Spleen (tissue), 11 donors: ENCODE measurements around the gene CYP1A1. TPM values are rescaled to one million over a fixed set of nuclear protein-coding genes. Genes with fewer than 3 reads are reported as not detected.

ENCODE experiments used
- DNase-seq: peaks from one replicate; pipeline ENCODE4 v3.0.0-alpha.2; 2020
- H3K27ac ChIP-seq, 8 donors: fragments of 200-600 bp; sonication (generic) in 7 of 8; 1 replicate in 4 of 8; 2 replicates in 4 of 8; pipeline versions ENCODE4 v1.5.0 to v1.8.0; 2016 to 2021; ENCODE audit warnings: inconsistent platforms in 4 of 8, mild to moderate bottlenecking in 4 of 8, moderate library complexity in 1 of 8
- H3K27me3 ChIP-seq, 7 donors: fragments of 200-600 bp; sonication (generic) in 6 of 7; replicated peaks in 1 of 7; 1 replicate in 4 of 7; 2 replicates in 3 of 7; pipeline versions ENCODE4 v1.5.0 to v1.8.0; 2016 to 2021; ENCODE audit warnings: inconsistent platforms in 3 of 7, mild to moderate bottlenecking in 1 of 7
- H3K36me3 ChIP-seq, 6 donors: fragments of 200-600 bp; sonication (generic) in 5 of 6; 1 replicate in 4 of 6; 2 replicates in 2 of 6; pipeline versions ENCODE4 v1.5.0 to v1.8.0; 2016 to 2021; ENCODE audit warnings: inconsistent platforms in 2 of 6
- H3K4me1 ChIP-seq, 6 donors: fragments of 200-600 bp; sonication (generic) in 5 of 6; 1 replicate in 3 of 6; 2 replicates in 3 of 6; pipeline versions ENCODE4 v1.5.0 to v1.8.0; 2016 to 2021; ENCODE audit warnings: inconsistent platforms in 3 of 6
- H3K4me3 ChIP-seq, 8 donors: fragments of 200-600 bp; sonication (generic) in 7 of 8; 1 replicate in 4 of 8; 2 replicates in 4 of 8; pipeline versions ENCODE4 v1.5.0 to v1.8.0; 2016 to 2021; ENCODE audit warnings: inconsistent platforms in 4 of 8, mild to moderate bottlenecking in 4 of 8, moderate library complexity in 2 of 8
- H3K9me3 ChIP-seq, 8 donors: fragments of 200-600 bp; sonication (generic) in 7 of 8; 1 replicate in 4 of 8; 2 replicates in 4 of 8; pipeline versions ENCODE4 v1.5.0 to v1.8.0; 2016 to 2021; ENCODE audit warnings: inconsistent platforms in 4 of 8
- CTCF ChIP-seq, 11 experiments: fragments of 200-600 bp in 7 of 11; fragments of 450-650 bp in 4 of 11; sonication (generic) in 4 of 11; IDR thresholded peaks in 8 of 11; conservative IDR thresholded peaks in 3 of 11; 1 replicate in 7 of 11; 2 replicates in 4 of 11; pipeline versions ENCODE4 v1.4.0 to v1.8.0; 2016 to 2021; ENCODE audit warnings: antibody characterized with exemption in 11 of 11, inconsistent platforms in 4 of 11, mild to moderate bottlenecking in 1 of 11
- POLR2A ChIP-seq, 3 donors: fragments of 450-650 bp; IDR thresholded peaks; one replicate each; pipeline ENCODE4 v1.5.1; 2017; ENCODE audit warnings: antibody characterized with exemption in 3 of 3, mild to moderate bottlenecking in 1 of 3
- POLR2AphosphoS5 ChIP-seq, 3 donors: sonication (generic); formaldehyde crosslinking; IDR thresholded peaks; one replicate each; pipeline ENCODE4 v1.5.1; 2017; ENCODE audit warnings: antibody characterized with exemption in 3 of 3
- WGBS, 5 donors: extraction: QIAGEN DNeasy Blood & Tissue Kit in 3 of 5; methylation state at CpG; one replicate each; pipeline versions ENCODE4 v1.1.5 to v1.1.7; 2013 to 2018; 5-methylcytosine and 5-hydroxymethylcytosine counted together
- intact Hi-C: fragments of 100-400 bp; cut with DNase I; formaldehyde crosslinking; loops from one replicate; pipeline ENCODE4 v1.15.0; 2023; ENCODE audit warnings: low total_unique reads
- polyA plus RNA-seq, 3 donors: library from polyadenylated mRNA; stranded (reverse); fragments of 200-250 nt; gene quantifications; one replicate each; pipeline ENCODE4 v1.2.1, GENCODE V29; 2013
- total RNA-seq, 7 donors: library from RNA; depleted of rRNA in 3 of 7; stranded (reverse); fragments of >200 nt in 3 of 7; fragmentation: NEBNext Ultra II Directional in 4 of 7; extraction: Animal tissue kit (Norgen Biotek cat#: 25700) in 4 of 7; gene quantifications; one replicate each; pipeline versions ENCODE4 v1.1.0 to v1.2.1, GENCODE V29; 2016 to 2021
- donor health status: healthy with polysubstance abuse.
- donor health status: DM: no; HTN: no; CAD: no; lungs with moderate emphysema.
- donor health status: DM: no; HTN: no; CAD: no.
- donor health status: Bipolar disorder and iron deficiency.
- donor health status: healthy.
- donor health status: DM: no; HTN: no; CAD: no.
- donor health status: DM: yes; HTN: yes; CAD: no.

Gene CYP1A1
- total and polyA plus RNA-seq, 10 donors: 0.03 to 1.1 (median 0.05) TPM; not detected in 6

- no peaks in the 10 kb centered on the region for H3K27me3 ChIP-seq
- no peak for DNase-seq
- H3K9me3 ChIP-seq: no peaks in the 10 kb centered on the region
- H3K36me3 ChIP-seq: peaks cover 0 to 58% (median 38%) of the 10 kb centered on the region in 6 donors
- H3K4me3 ChIP-seq: no peak overlapping the region
- no peak for TF ChIP-seq POLR2A (IDR thresholded peaks at IDR 0.05)
- no peak for TF ChIP-seq POLR2AphosphoS5 (IDR thresholded peaks at IDR 0.05)
- no peak for TF ChIP-seq CTCF (IDR thresholded peaks at IDR 0.05 in 8 of 11, conservative IDR thresholded peaks at IDR 0.05 in 3 of 11)
- WGBS, 5 donors: 93 to 98% (median 96%) methylated on average over 3 of the region's 3 CpGs
- no peak overlapping the region for H3K27ac ChIP-seq
- H3K4me1 ChIP-seq: peaks cover 0 to 13% (median 0%) of the 10 kb centered on the region in 6 donors
- intact Hi-C loops: no loop called here
Observed at GRCh38 chr15:74674161-74674560, 51.2 kb downstream of the CYP1A1 start.

GRCh38 chr15:74669627-74670026 is 55.7 kb downstream of the CYP1A1 start:
- Histone ChIP-seq H3K27ac (no peak overlapping the region), H3K4me3 (no peak overlapping the region), H3K27me3 (no peaks in the 10 kb centered on the region), H3K4me1 (peaks cover 2 to 17% (median 4%) of the 10 kb centered on the region in 6 donors), H3K9me3 (no peaks in the 10 kb centered on the region), H3K36me3 (peaks cover 0 to 79% (median 42%) of the 10 kb centered on the region in 6 donors)
- intact Hi-C loops: no loop called here
- 94 to 97% (median 96%) methylated on average over 4 of the region's 4 CpGs for WGBS, 5 donors
- TF ChIP-seq POLR2A (IDR thresholded peaks at IDR 0.05) (no peak), POLR2AphosphoS5 (IDR thresholded peaks at IDR 0.05) (no peak), CTCF (IDR thresholded peaks at IDR 0.05 in 8 of 11, conservative IDR thresholded peaks at IDR 0.05 in 3 of 11) (no peak)
- no peak for DNase-seq

Other genes starting within 250 kb of the CYP1A1 start
- 10 to 100 TPM; 14.5 to 25.2 (median 16.3) TPM for gene ARID3B, start 184.3 kb downstream of the CYP1A1 start, total RNA-seq
- gene ARID3B, start 184.3 kb downstream of the CYP1A1 start, polyA plus RNA-seq: 1 to 10 TPM; 3.5 to 7.8 (median 4.7) TPM
- 100 to 1,000 TPM in 6 of 7 donors, 10 to 100 TPM in 1; 97.8 to 229 (median 109) TPM for gene CLK3, start 109.7 kb downstream of the CYP1A1 start, total RNA-seq
- 100 to 1,000 TPM in 1 of 3 donors, 10 to 100 TPM in 2; 54.0 to 106 (median 93.7) TPM for gene CLK3, start 109.7 kb downstream of the CYP1A1 start, polyA plus RNA-seq
- 10 to 100 TPM; 14.8 to 32.5 (median 26.3) TPM for gene EDC3, start 29.5 kb downstream of the CYP1A1 start, total RNA-seq
- gene EDC3, start 29.5 kb downstream of the CYP1A1 start, polyA plus RNA-seq: 10 to 100 TPM in 2 of 3 donors, 1 to 10 TPM in 1; 8.3 to 13.4 (median 10.3) TPM
- gene CYP1A2, start 23.3 kb upstream of the CYP1A1 start, total RNA-seq: not detected
- not detected for gene CYP1A2, start 23.3 kb upstream of the CYP1A1 start, polyA plus RNA-seq
- gene CSK, start 56.6 kb upstream of the CYP1A1 start, total RNA-seq: 100 to 1,000 TPM; 121 to 281 (median 197) TPM
- 100 to 1,000 TPM; 150 to 244 (median 187) TPM for gene CSK, start 56.6 kb upstream of the CYP1A1 start, polyA plus RNA-seq
- gene LMAN1L, start 87.3 kb upstream of the CYP1A1 start, total RNA-seq: 100 to 1,000 TPM in 4 of 7 donors, 10 to 100 TPM in 3; 55.3 to 164 (median 106) TPM
- gene LMAN1L, start 87.3 kb upstream of the CYP1A1 start, polyA plus RNA-seq: 10 to 100 TPM in 2 of 3 donors, 1 to 10 TPM in 1; 2.4 to 36.8 (median 25.6) TPM
- 10 to 100 TPM; 17.7 to 73.7 (median 37.0) TPM for gene CPLX3, start 101.1 kb upstream of the CYP1A1 start, total RNA-seq
- gene CPLX3, start 101.1 kb upstream of the CYP1A1 start, polyA plus RNA-seq: 100 to 1,000 TPM in 2 of 3 donors, 10 to 100 TPM in 1; 28.9 to 207 (median 127) TPM
- 10 to 100 TPM; 51.7 to 74.6 (median 57.7) TPM for gene ULK3, start 117.6 kb upstream of the CYP1A1 start, total RNA-seq
- 10 to 100 TPM; 33.2 to 71.5 (median 64.7) TPM for gene ULK3, start 117.6 kb upstream of the CYP1A1 start, polyA plus RNA-seq
- 100 to 1,000 TPM in 5 of 7 donors, 10 to 100 TPM in 2; 84.3 to 129 (median 113) TPM for gene SCAMP2, start 147.8 kb upstream of the CYP1A1 start, total RNA-seq
- gene SCAMP2, start 147.8 kb upstream of the CYP1A1 start, polyA plus RNA-seq: 10 to 100 TPM; 34.7 to 48.1 (median 38.5) TPM
- gene MPI, start 164.5 kb upstream of the CYP1A1 start, total RNA-seq: 10 to 100 TPM; 25.6 to 49.9 (median 41.0) TPM
- gene MPI, start 164.5 kb upstream of the CYP1A1 start, polyA plus RNA-seq: 10 to 100 TPM; 16.4 to 29.6 (median 20.5) TPM
- gene FAM219B, start 181.3 kb upstream of the CYP1A1 start, total RNA-seq: 100 to 1,000 TPM in 1 of 7 donors, 10 to 100 TPM in 6; 54.6 to 103 (median 69.8) TPM
- gene FAM219B, start 181.3 kb upstream of the CYP1A1 start, polyA plus RNA-seq: 10 to 100 TPM; 18.6 to 31.3 (median 20.1) TPM
- gene COX5A, start 212.5 kb upstream of the CYP1A1 start, total RNA-seq: 100 to 1,000 TPM in 4 of 7 donors, 10 to 100 TPM in 3; 83.2 to 122 (median 108) TPM
- gene COX5A, start 212.5 kb upstream of the CYP1A1 start, polyA plus RNA-seq: 100 to 1,000 TPM; 142 to 247 (median 221) TPM
- 10 to 100 TPM in 6 of 7 donors, 1 to 10 TPM in 1; 7.9 to 18.9 (median 15.4) TPM for gene RPP25, start 231.2 kb upstream of the CYP1A1 start, total RNA-seq
- gene RPP25, start 231.2 kb upstream of the CYP1A1 start, polyA plus RNA-seq: 10 to 100 TPM in 2 of 3 donors, 1 to 10 TPM in 1; 4.6 to 11.4 (median 10.9) TPM